GM23248 (cell line): Measurements from ENCODE around the gene TCF23. TPM values are rescaled to one million over a fixed set of nuclear protein-coding genes. Genes with fewer than 3 reads are reported as not detected.
"Not testable (repeated sequence)": the region's sequence is repeated elsewhere in the genome, so short reads cannot be mapped to it uniquely, and the experiment has no call there.

ENCODE experiments used
- DNase-seq: peaks from one replicate; pipeline ENCODE4 v3.0.0-alpha.2; 2015
- H2AFZ ChIP-seq: fragments of 200-600 bp; sonication (generic); 2 replicates; pipeline ENCODE4 v1.6.1; 2016; ENCODE audit warnings: antibody characterized with exemption
- H3F3A ChIP-seq: fragments of 200-600 bp; sonication (generic); 2 replicates; pipeline ENCODE4 v1.6.1; 2016; ENCODE audit warnings: mild to moderate bottlenecking, antibody characterized with exemption, mixed run types; ENCODE audit not compliant: insufficient read depth
- H3K27ac ChIP-seq: fragments of 200-600 bp; sonication (generic); 2 replicates; pipeline ENCODE4 v1.5.1; 2016; ENCODE audit warnings: mild to moderate bottlenecking
- H3K27me3 ChIP-seq: fragments of 200-600 bp; sonication (generic); replicated peaks from 2 replicates; pipeline ENCODE4 v1.6.1; 2016; ENCODE audit warnings: mild to moderate bottlenecking; ENCODE audit not compliant: insufficient read depth
- H3K36me3 ChIP-seq: fragments of 200-600 bp; sonication (generic); 2 replicates; pipeline ENCODE4 v1.6.1; 2016; ENCODE audit warnings: low read depth, mild to moderate bottlenecking
- H3K4me1 ChIP-seq: fragments of 200-600 bp; sonication (generic); 2 replicates; pipeline ENCODE4 v1.6.1; 2016; ENCODE audit warnings: mild to moderate bottlenecking; ENCODE audit not compliant: insufficient read depth
- H3K4me2 ChIP-seq: fragments of 200-600 bp; sonication (generic); one replicate; pipeline ENCODE4 v1.6.1; 2016; ENCODE audit warnings: mild to moderate bottlenecking; ENCODE audit not compliant: unreplicated experiment
- H3K4me3 ChIP-seq: fragments of 200-600 bp; sonication (generic); 2 replicates; pipeline ENCODE4 v1.5.1; 2016; ENCODE audit warnings: mild to moderate bottlenecking
- H3K79me2 ChIP-seq: fragments of 200-600 bp; sonication (generic); 2 replicates; pipeline ENCODE4 v1.6.1; 2016; ENCODE audit warnings: mild to moderate bottlenecking; ENCODE audit not compliant: insufficient read depth
- H3K9ac ChIP-seq: fragments of 200-600 bp; sonication (generic); 2 replicates; pipeline ENCODE4 v1.6.1; 2016; ENCODE audit warnings: mild to moderate bottlenecking
- H3K9me2 ChIP-seq: fragments of 200-600 bp; sonication (generic); 2 replicates; pipeline ENCODE4 v1.6.1; 2016; ENCODE audit warnings: mixed run types, mild to moderate bottlenecking, moderate library complexity; ENCODE audit not compliant: insufficient read depth
- H3K9me3 ChIP-seq: fragments of 200-600 bp; sonication (generic); one replicate; pipeline ENCODE4 v1.6.1; 2017; ENCODE audit warnings: low read depth
- H4K20me1 ChIP-seq: fragments of 200-600 bp; sonication (generic); 2 replicates; pipeline ENCODE4 v1.6.0; 2016; ENCODE audit not compliant: insufficient read depth
- EZH2 ChIP-seq: fragments of 200-600 bp; sonication (generic); IDR thresholded peaks from 2 replicates; pipeline ENCODE4 v1.6.1; 2018; ENCODE audit warnings: antibody characterized with exemption, mild to moderate bottlenecking; ENCODE audit not compliant: insufficient read depth, poor library complexity, severe bottlenecking
- EZH2phosphoT487 ChIP-seq: fragments of 200-600 bp; sonication (generic); IDR thresholded peaks from 2 replicates; pipeline ENCODE4 v1.6.1; 2018; ENCODE audit warnings: antibody characterized with exemption, moderate library complexity, mild to moderate bottlenecking, low read depth; ENCODE audit not compliant: insufficient read depth
- WGBS, 2 experiments: methylation state at CpG; one replicate each; pipeline ENCODE4 v1.1.6; 2015 to 2017; ENCODE audit warnings: low lambda C conversion rate in 2 of 2, low coverage in 1 of 2; ENCODE audit errors: missing lambda C conversion rate in 2 of 2; 5-methylcytosine and 5-hydroxymethylcytosine counted together
- in situ Hi-C: fragments of 300-500 bp; cut with MboI; formaldehyde crosslinking; loops from 2 replicates; pipeline ENCODE4 v1.15.0; 2020
- polyA plus RNA-seq: library from polyadenylated mRNA; unstranded; fragments of >200 nt; fragmentation: Nextera tagmentation; extraction: Ambion mirVana; gene quantifications from 2 replicates; pipeline ENCODE4 v1.2.1, GENCODE V29; 2016
- total RNA-seq: library from RNA; depleted of rRNA; stranded (reverse); fragments of >200 nt; shearing (Covaris generic); gene quantifications from 2 replicates; pipeline ENCODE4 v1.2.3, GENCODE V29; 2014

Gene TCF23
- total and polyA plus RNA-seq, 2 experiments from 2014 or later, result not detected

- Histone ChIP-seq H3F3A (no peaks in the 10 kb centered on the region), H4K20me1 (no peaks in the 10 kb centered on the region), H3K4me2 (no peak overlapping the region), H3K27ac (no peak overlapping the region), H3K9ac (no peak overlapping the region), H3K4me3 (no peak overlapping the region), H3K4me1 (no peaks in the 10 kb centered on the region), H3K9me2 (no peaks in the 10 kb centered on the region), H2AFZ (no peak overlapping the region), H3K79me2 (no peaks in the 10 kb centered on the region), H3K36me3 (no peaks in the 10 kb centered on the region), H3K9me3 (no peaks in the 10 kb centered on the region), H3K27me3 (peaks cover 56% of the 10 kb centered on the region)
- DNase-seq, result peak; percentile 19
- in situ Hi-C loops, result no loop called here
- 63 to 70% methylated on average over 6 of the region's 6 CpGs for WGBS, 2 experiments
- TF ChIP-seq EZH2phosphoT487 (no peak), EZH2 (no peak)
These were observed 25.8 kb downstream of the TCF23 start for GRCh38 chr2:27174638-27175037.

GRCh38 chr2:27175330-27175729 lies 26.5 kb downstream of the TCF23 start:
- 53 to 56% methylated on average over 8 of the region's 8 CpGs for whole genome bisulfite sequencing, 2 experiments
- DNase-seq, result no peak

GRCh38 chr2:27175781-27176180 lies 27.0 kb downstream of the TCF23 start:
- in situ Hi-C loops, H3K4me2 ChIP-seq, H3K4me3 ChIP-seq, H3F3A ChIP-seq, H3K36me3 ChIP-seq, H4K20me1 ChIP-seq, H3K9me3 ChIP-seq, DNase-seq, H3K27ac ChIP-seq, H3K79me2 ChIP-seq, H3K4me1 ChIP-seq, H3K9ac ChIP-seq, H2AFZ ChIP-seq, H3K9me2 ChIP-seq: not testable (repeated sequence)
- 57 to 74% methylated on average over 4 of the region's 4 CpGs for WGBS, 2 experiments
- H3K27me3 ChIP-seq, result peaks cover 46% of the 10 kb centered on the region

More at GRCh38 chr2:27175330-27175729, 26.5 kb downstream of the TCF23 start:
- peaks cover 51% of the 10 kb centered on the region for H3K27me3 ChIP-seq
- no peaks in the 10 kb centered on the region for H3F3A ChIP-seq
- no peak overlapping the region for H3K4me3 ChIP-seq
- no peak overlapping the region for H3K27ac ChIP-seq
- TF ChIP-seq EZH2 (no peak), EZH2phosphoT487 (no peak)
- H3K4me1 ChIP-seq, result peaks cover 5% of the 10 kb centered on the region; the same call in 1 of the 2 replicates
- no peak overlapping the region for H3K9ac ChIP-seq
- H3K36me3 ChIP-seq, result no peaks in the 10 kb centered on the region
- no peaks in the 10 kb centered on the region for H3K79me2 ChIP-seq
- no peak overlapping the region for H3K4me2 ChIP-seq
- in situ Hi-C loops, result no loop called here
- H3K9me2 ChIP-seq, result no peaks in the 10 kb centered on the region
- H3K9me3 ChIP-seq, result no peaks in the 10 kb centered on the region
- H2AFZ ChIP-seq, result no peak overlapping the region
- no peaks in the 10 kb centered on the region for H4K20me1 ChIP-seq

GRCh38 chr2:27177441-27178351 lies 28.9 kb downstream of the TCF23 start:
- Histone ChIP-seq H3K27me3 (peaks cover 35% of the 10 kb centered on the region), H3K4me3 (no peak overlapping the region)

More at GRCh38 chr2:27177441-27178351, 28.9 kb downstream of the TCF23 start:
- Histone ChIP-seq H3K9me2 (no peaks in the 10 kb centered on the region), H3K79me2 (no peaks in the 10 kb centered on the region), H3K36me3 (no peaks in the 10 kb centered on the region), H3K4me2 (no peak overlapping the region), H3K27ac (no peak overlapping the region), H3K9ac (no peak overlapping the region), H3K4me1 (peaks cover 19% of the 10 kb centered on the region), H4K20me1 (no peaks in the 10 kb centered on the region), H3K9me3 (no peaks in the 10 kb centered on the region), H2AFZ (no peak overlapping the region), H3F3A (peaks cover 20% of the 10 kb centered on the region)
- no peak for TF ChIP-seq EZH2phosphoT487
- TF ChIP-seq EZH2, result no peak
- in situ Hi-C loops, result no loop called here
- DNase-seq, result no peak
- WGBS, 2 experiments, result 76 to 81% methylated on average over 15 of the region's 15 CpGs
